Stimulated activated CD4-positive, alpha-beta T cell treated with anti-CD3 and anti-CD28 coated beads, Interleukin-4, amount 100 ng/mL, for 4 hours (primary cell): Measurements from ENCODE around the gene KLHL35.
A peak's percentile ranks its signal among the peaks of the same experiment; 100 is the strongest.

Source experiments
- DNase-seq, 2 experiments: peaks; one replicate each; pipeline ENCODE4 v3.0.0-alpha.2; 2020

The KLHL35 gene

GRCh38 chr11:75440960-75441803, 8.2 kb upstream of the KLHL35 start:
- no peak for DNase-seq

GRCh38 chr11:75439495-75440120, 6.6 kb upstream of the KLHL35 start:
- DNase-seq, result no peak

- DNase-seq, result no peak
These were observed 6.0 kb upstream of the KLHL35 start for GRCh38 chr11:75439026-75439425.

- DNase-seq, result no peak
These were observed 5.1 kb upstream of the KLHL35 start for GRCh38 chr11:75437966-75438659.

GRCh38 chr11:75436806-75437205, 3.8 kb upstream of the KLHL35 start:
- DNase-seq, result no peak

- DNase-seq, result no peak
These were observed 2.5 kb upstream of the KLHL35 start for GRCh38 chr11:75435571-75435925.

GRCh38 chr11:75434886-75435570, 2.0 kb upstream of the KLHL35 start:
- no peak for DNase-seq

GRCh38 chr11:75434051-75434450, 1.0 kb upstream of the KLHL35 start:
- DNase-seq, result no peak

- DNase-seq, result no peak
These were observed 440 bp upstream of the KLHL35 start for GRCh38 chr11:75433443-75433842.

- DNase-seq, result no peak
These were observed 1.2 kb downstream of the KLHL35 start for GRCh38 chr11:75431533-75432525.

- no peak for DNase-seq
These were observed 2.1 kb downstream of the KLHL35 start for GRCh38 chr11:75430714-75431532.

GRCh38 chr11:75429902-75430713, 2.9 kb downstream of the KLHL35 start:
- peak; percentile 56 to 57 for DNase-seq

GRCh38 chr11:75429641-75429901, 3.4 kb downstream of the KLHL35 start:
- DNase-seq, result no peak

- DNase-seq, result no peak
These were observed 3.9 kb downstream of the KLHL35 start for GRCh38 chr11:75428989-75429640.

- peak; percentile 63 to 80 for DNase-seq
These were observed 4.7 kb downstream of the KLHL35 start for GRCh38 chr11:75428281-75428724.

GRCh38 chr11:75427181-75427580, 5.8 kb downstream of the KLHL35 start:
- DNase-seq, result no peak

- DNase-seq, result no peak
These were observed 6.3 kb downstream of the KLHL35 start for GRCh38 chr11:75426720-75427086.

GRCh38 chr11:75425422-75425821, 7.6 kb downstream of the KLHL35 start:
- DNase-seq, result no peak

GRCh38 chr11:75424396-75424795, 8.6 kb downstream of the KLHL35 start:
- DNase-seq, result no peak

GRCh38 chr11:75423721-75424120, 9.3 kb downstream of the KLHL35 start:
- no peak for DNase-seq
